T-helper 1 cell treated with Interleukin-12 subunit alpha and Interleukin-12 subunit beta and Interleukin-4 antibody, amounts not matched to agents 30 μg/mL and 1 μg/mL, for 36 hours (primary cell): Measurements from ENCODE around the gene IL1RAPL2.
"Not testable (repeated sequence)": the region's sequence is repeated elsewhere in the genome, so short reads cannot be mapped to it uniquely, and the experiment has no call there.

Experiments
- H3K27ac Mint-ChIP-seq: one replicate; pipeline ENCODE4 v1.8.0; 2021; ENCODE audit warnings: mild to moderate bottlenecking, mixed read lengths
- H3K27me3 Mint-ChIP-seq: one replicate; pipeline ENCODE4 v1.8.0; 2021; ENCODE audit warnings: low read depth, mixed read lengths
- H3K36me3 Mint-ChIP-seq: one replicate; pipeline ENCODE4 v1.8.0; 2021; ENCODE audit warnings: low read depth, mixed read lengths
- H3K4me1 Mint-ChIP-seq: one replicate; pipeline ENCODE4 v1.8.0; 2021; ENCODE audit warnings: low read depth, mixed read lengths
- H3K4me3 Mint-ChIP-seq: one replicate; pipeline ENCODE4 v1.8.0; 2021; ENCODE audit warnings: mild to moderate bottlenecking, moderate library complexity, mixed read lengths
- H3K9me3 Mint-ChIP-seq: one replicate; pipeline ENCODE4 v1.8.0; 2021; ENCODE audit warnings: mixed read lengths

Gene IL1RAPL2

DNA sequence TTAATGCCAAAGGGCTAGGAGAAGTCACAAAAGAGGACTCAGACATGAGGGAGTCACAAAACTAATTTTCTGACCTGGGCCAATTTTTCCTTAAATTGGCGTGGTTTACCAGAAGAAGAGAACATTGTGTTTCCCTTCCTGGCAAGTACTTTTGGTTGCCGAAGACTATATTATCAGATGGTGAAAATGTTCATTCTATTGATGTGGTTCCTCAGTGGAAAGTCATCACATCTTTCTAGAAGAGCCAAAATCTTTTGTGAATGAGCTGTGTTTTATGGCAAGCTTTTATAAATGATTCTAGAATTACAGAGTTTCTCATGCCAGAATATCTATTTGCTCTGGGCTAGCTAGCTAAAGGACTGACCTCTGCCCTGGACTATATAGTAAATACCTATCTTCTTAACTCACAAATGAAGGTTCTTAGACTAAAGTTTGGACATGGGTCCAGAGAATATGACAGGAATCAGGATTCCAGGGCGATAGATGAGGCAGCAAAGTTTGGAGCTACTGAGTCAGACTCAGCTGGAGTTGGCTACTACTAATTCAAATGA, 288.9 kb downstream of the IL1RAPL2 start:
- H3K4me1 Mint-ChIP-seq = peaks cover 3% of the 10 kb centered on the region
- H3K27me3 Mint-ChIP-seq = no peaks in the 10 kb centered on the region
- no peaks in the 10 kb centered on the region for H3K9me3 Mint-ChIP-seq
- no peaks in the 10 kb centered on the region for H3K36me3 Mint-ChIP-seq
- H3K27ac Mint-ChIP-seq = no peak overlapping the region
- no peak overlapping the region for H3K4me3 Mint-ChIP-seq

DNA sequence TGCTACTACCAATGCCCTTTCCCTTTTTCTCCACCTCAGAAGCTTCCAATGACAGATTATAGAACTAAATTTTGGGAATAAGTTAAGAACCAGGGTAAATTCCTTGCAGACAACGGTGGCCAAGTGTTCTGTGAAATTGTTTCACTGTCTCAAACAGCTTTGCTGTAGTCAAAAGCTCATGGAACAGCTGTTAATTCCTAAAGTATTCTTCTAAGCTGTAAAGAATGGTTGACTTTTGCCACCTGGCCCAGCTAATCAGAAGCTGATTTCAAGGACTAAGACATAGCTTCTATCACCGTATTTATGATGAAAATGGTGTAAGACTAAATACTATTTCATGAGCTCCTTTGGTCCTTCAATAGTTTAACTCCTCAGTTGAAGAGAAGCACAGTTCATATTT, 297.5 kb downstream of the IL1RAPL2 start:
- H3K27ac Mint-ChIP-seq = no peak overlapping the region
- H3K4me3 Mint-ChIP-seq = no peak overlapping the region
- no peaks in the 10 kb centered on the region for H3K9me3 Mint-ChIP-seq
- no peaks in the 10 kb centered on the region for H3K4me1 Mint-ChIP-seq
- no peaks in the 10 kb centered on the region for H3K36me3 Mint-ChIP-seq
- no peaks in the 10 kb centered on the region for H3K27me3 Mint-ChIP-seq

DNA sequence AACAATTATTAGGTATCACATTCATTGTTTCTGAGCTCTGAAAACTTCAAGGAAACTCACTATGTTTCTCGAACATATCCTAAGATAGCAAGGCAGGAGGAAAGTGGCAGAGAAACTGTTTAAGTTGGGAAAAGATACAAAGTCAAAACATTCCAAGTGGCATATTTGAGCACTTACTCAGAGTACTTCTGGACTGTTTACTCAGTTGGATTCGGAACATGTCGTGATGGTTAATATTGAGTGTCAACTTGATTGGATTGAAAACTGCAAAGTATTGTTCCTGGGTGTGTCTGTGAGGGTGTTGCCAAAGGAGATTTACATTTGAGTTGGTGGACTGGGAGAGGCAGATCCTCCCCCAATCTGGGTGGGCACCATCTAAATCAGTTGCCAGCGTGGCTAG, 298.3 kb downstream of the IL1RAPL2 start:
- Mint-ChIP-seq H3K9me3 (no peaks in the 10 kb centered on the region), H3K36me3 (no peaks in the 10 kb centered on the region), H3K27ac (no peak overlapping the region), H3K4me1 (no peaks in the 10 kb centered on the region), H3K4me3 (no peak overlapping the region), H3K27me3 (no peaks in the 10 kb centered on the region)

DNA sequence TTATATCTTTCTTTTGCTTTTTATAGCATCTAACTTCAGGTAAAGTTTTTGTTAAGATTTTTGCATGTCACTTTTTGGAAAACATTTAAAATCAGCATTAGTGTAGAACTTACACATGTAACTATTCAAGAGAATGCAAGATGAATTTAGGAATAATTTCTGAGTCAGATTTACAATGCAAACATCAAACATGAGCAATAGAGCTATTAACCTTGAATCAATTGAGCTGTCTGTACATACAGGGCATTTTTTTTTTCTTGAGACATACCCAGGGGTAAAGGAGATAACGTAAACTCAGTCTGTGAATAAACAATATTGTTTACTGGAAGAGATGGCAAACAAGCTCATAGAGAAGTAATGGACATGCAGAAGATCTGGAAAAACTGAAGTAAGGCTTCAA, 311.5 kb downstream of the IL1RAPL2 start:
- no peaks in the 10 kb centered on the region for H3K4me1 Mint-ChIP-seq
- H3K36me3 Mint-ChIP-seq = no peaks in the 10 kb centered on the region
- no peak overlapping the region for H3K27ac Mint-ChIP-seq
- H3K9me3 Mint-ChIP-seq = no peaks in the 10 kb centered on the region
- no peak overlapping the region for H3K4me3 Mint-ChIP-seq
- H3K27me3 Mint-ChIP-seq = no peaks in the 10 kb centered on the region

DNA sequence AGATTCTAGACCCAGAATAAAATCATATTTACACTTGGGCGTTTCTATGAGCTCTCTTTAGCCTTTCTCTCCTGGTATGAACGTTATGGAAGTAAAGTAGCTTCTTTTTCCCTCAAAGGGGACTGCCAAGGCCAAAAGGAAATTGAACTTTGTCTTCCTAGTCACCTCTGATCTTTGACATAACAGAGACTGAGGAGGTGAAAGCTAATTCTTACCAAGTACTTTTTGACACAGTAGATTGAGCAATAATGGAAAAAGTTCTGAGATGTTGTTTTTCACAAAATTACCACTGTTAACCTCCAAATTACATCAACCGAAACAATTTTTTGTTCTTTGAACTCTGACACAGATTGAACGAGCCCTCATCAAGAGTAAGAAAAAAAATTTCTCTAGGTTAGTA, 336.1 kb downstream of the IL1RAPL2 start:
- no peaks in the 10 kb centered on the region for H3K36me3 Mint-ChIP-seq
- H3K4me1 Mint-ChIP-seq = no peaks in the 10 kb centered on the region
- no peak overlapping the region for H3K4me3 Mint-ChIP-seq
- no peak overlapping the region for H3K27ac Mint-ChIP-seq
- no peaks in the 10 kb centered on the region for H3K27me3 Mint-ChIP-seq
- H3K9me3 Mint-ChIP-seq = no peaks in the 10 kb centered on the region

DNA sequence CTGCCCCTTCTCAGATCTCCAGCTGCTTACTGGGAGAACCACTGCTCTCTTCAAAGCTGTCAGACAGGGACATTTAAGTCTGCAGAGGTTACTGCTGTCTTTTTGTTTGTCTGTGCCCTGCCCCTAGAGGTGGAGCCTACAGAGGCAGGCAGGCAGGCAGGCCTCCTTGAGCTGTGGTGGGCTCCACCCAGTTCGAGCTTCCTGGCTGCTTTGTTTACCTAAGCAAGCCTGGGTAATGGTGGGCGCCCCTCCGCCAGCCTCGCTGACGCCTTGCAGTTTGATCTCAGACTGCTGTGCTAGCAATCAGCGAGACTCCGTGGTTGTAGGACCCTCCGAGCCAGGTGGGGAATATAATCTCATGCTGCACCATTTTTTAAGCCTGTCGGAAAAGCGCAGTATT, 343.7 kb downstream of the IL1RAPL2 start:
- H3K4me1 Mint-ChIP-seq, H3K9me3 Mint-ChIP-seq, H3K27me3 Mint-ChIP-seq, H3K27ac Mint-ChIP-seq, H3K36me3 Mint-ChIP-seq: not testable (repeated sequence)
- peak overlapping the region; percentile 67 for H3K4me3 Mint-ChIP-seq

DNA sequence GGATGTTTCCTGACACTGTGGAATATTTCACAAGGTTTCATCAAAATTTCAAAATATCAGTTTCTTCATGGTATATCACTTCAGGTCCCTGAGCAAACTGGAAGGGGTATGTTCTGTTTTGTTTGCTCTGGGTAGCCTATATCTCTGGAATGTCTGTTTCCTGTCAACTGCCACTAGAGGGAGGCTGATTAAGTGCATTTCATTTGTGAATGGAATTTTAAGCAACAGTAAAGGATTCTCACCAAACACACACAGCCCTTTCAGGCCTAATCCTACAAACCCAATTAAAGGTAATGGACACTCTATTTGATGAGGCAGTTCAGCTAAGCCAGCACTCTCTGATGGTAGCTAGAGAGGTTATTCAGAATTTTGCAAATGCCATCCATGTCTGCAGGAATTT, 347.3 kb downstream of the IL1RAPL2 start:
- Mint-ChIP-seq H3K9me3 (no peaks in the 10 kb centered on the region), H3K27me3 (no peaks in the 10 kb centered on the region), H3K27ac (no peak overlapping the region), H3K36me3 (no peaks in the 10 kb centered on the region), H3K4me1 (peaks cover 6% of the 10 kb centered on the region), H3K4me3 (no peak overlapping the region)

DNA sequence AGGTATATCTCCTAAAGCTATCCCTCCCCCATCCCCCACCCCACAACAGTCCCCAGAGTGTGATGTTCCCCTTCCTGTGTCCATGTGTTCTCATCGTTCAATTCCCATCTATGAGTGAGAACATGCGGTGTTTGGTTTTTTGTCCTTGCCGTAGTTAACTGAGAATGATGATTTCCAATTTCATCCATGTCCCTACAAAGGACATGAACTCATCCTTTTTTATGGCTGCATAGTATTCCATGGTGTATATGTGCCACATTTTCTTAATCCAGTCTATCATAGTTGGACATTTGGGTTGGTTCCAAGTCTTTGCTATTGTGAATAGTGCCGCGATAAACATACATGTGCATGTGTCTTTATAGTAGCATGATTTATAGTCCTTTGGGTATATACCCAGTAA, 348.7 kb downstream of the IL1RAPL2 start:
- H3K36me3 Mint-ChIP-seq, H3K4me3 Mint-ChIP-seq, H3K4me1 Mint-ChIP-seq, H3K9me3 Mint-ChIP-seq, H3K27me3 Mint-ChIP-seq, H3K27ac Mint-ChIP-seq: not testable (repeated sequence)

DNA sequence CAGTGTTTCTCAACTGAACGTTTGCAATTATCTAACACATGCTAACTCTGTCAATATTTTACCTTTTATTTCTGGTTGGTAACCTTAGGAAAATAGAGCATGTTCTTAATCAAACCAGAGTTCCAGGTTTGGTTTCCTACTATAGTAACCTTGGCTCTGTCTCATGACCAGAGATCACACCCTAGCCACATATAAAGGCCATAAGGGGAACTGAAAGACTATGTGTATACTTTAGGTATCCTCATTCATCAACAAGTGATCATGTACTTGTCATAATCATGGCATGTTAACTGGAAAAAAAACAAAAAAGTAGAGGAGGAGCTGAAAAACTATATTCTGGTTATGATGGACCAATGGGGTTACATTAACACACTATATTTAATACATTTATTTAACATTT, 352.1 kb downstream of the IL1RAPL2 start:
- Mint-ChIP-seq H3K4me3 (no peak overlapping the region), H3K4me1 (peaks cover 3% of the 10 kb centered on the region), H3K27ac (no peak overlapping the region), H3K36me3 (no peaks in the 10 kb centered on the region), H3K9me3 (no peaks in the 10 kb centered on the region), H3K27me3 (no peaks in the 10 kb centered on the region)

DNA sequence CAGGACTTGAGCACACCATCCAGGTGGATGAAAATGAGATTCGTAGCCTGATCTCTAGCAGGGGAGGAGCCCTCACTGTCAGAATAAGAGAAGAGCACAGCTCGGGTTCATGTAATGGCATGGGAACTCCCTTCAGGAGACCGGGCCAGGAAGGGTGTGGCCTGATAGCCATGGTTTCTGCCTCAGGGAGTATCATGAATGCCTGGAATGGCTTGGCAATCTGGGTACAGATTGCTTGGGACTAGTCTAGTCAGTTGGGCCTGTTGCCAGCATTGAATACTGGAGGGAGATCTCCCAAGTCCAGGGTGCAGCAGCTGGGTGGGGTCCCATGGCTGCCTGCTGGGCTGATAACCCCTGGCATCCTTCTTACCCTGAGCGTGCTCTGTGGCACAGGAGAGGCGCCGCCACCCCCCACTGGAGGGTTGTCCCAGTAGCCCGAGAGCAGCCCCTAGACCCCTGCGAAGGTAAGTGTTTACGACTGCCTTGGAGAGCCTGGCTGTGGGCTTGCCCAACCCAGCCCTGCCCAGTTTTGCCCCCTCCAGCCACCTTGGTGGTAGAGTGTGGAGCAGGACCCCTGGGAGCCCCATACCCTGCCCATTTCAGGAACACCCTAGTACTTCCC, 355.7 kb downstream of the IL1RAPL2 start:
- Mint-ChIP-seq H3K27ac (no peak overlapping the region), H3K27me3 (no peaks in the 10 kb centered on the region), H3K4me1 (peaks cover 3% of the 10 kb centered on the region), H3K9me3 (no peaks in the 10 kb centered on the region), H3K4me3 (no peak overlapping the region), H3K36me3 (no peaks in the 10 kb centered on the region)

DNA sequence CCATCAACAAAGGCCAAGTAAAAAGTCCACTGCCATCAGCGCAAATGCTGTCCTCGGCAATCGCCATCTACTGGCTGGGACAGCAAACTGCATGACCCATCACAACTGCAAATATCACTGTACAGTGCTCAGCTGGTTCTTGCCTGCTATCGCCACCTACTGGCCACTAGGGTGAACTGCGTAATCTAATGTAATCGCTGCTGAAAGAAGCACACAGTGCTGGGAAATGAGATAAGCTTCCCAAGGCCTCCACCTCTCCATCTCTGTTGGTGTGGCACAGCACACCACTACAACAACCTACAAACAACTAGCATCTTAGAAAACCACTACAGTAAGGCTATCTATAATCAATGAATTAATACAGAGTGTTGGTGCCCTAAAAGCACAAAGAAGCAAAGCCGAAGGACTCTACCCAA, 356.2 kb downstream of the IL1RAPL2 start:
- no peak overlapping the region for H3K27ac Mint-ChIP-seq
- H3K27me3 Mint-ChIP-seq = no peaks in the 10 kb centered on the region
- H3K4me3 Mint-ChIP-seq = no peak overlapping the region
- H3K9me3 Mint-ChIP-seq = no peaks in the 10 kb centered on the region
- no peaks in the 10 kb centered on the region for H3K36me3 Mint-ChIP-seq
- H3K4me1 Mint-ChIP-seq = peaks cover 3% of the 10 kb centered on the region

DNA sequence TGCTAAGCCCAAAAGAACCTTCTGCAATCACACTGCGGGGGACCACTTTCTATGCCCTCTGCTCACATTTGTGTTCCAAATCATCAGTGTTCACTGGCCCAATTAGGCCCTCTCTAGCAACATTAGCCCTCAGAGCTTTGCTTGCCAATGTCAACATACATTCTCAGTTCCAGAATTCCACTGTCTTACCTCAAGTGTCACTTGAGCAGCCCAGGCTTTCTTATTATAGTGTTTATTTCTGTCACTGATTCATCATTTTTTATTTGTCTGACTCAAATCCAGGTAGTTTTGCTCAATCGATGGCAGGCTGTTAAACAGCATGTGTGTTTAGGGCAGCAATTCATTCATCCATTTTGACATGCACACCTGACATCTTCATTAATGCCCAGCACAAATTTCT, 363.3 kb downstream of the IL1RAPL2 start:
- no peaks in the 10 kb centered on the region for H3K27me3 Mint-ChIP-seq
- no peaks in the 10 kb centered on the region for H3K4me1 Mint-ChIP-seq
- no peaks in the 10 kb centered on the region for H3K9me3 Mint-ChIP-seq
- H3K4me3 Mint-ChIP-seq = no peak overlapping the region
- no peaks in the 10 kb centered on the region for H3K36me3 Mint-ChIP-seq
- H3K27ac Mint-ChIP-seq = no peak overlapping the region

DNA sequence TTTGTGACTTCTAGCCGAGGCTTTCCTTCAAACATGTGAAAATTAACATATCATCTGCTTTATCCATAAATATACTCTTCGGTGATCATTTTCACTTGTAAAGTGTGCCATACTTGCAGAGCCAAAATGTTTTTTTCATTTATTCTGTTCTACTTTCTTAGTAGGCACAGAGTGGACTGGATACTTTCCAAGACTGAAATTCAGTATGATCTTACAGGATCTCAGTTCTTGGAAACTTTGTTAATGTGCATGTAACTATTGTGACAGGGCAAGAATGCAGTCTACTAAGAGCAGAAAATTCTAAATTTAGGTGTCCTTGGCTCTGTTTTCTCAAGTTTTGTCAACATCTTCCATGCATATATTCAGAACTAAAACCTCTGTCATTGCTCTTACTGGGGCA, 369.6 kb downstream of the IL1RAPL2 start:
- no peaks in the 10 kb centered on the region for H3K36me3 Mint-ChIP-seq
- H3K4me1 Mint-ChIP-seq = no peaks in the 10 kb centered on the region
- no peaks in the 10 kb centered on the region for H3K9me3 Mint-ChIP-seq
- no peaks in the 10 kb centered on the region for H3K27me3 Mint-ChIP-seq
- no peak overlapping the region for H3K27ac Mint-ChIP-seq
- no peak overlapping the region for H3K4me3 Mint-ChIP-seq

DNA sequence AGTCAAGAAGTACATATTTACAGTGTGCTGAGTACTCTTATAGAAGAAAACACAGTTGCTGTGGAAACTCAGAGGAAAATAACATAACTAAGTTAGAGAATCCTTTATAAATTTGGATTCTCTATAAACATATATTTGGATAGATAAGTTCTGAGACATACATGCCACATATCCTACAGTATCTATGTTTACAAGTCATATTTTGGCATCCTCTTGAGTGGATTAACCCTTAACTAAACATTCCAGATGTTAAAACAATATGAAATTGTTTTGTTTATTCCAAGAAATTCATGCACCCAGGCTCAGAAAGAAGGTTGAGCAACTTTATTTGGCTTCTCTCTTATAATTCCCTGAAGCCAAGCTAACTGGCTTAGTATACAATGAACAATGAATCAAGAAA, 387.3 kb downstream of the IL1RAPL2 start:
- H3K27ac Mint-ChIP-seq = no peak overlapping the region
- no peaks in the 10 kb centered on the region for H3K36me3 Mint-ChIP-seq
- H3K27me3 Mint-ChIP-seq = no peaks in the 10 kb centered on the region
- H3K9me3 Mint-ChIP-seq = no peaks in the 10 kb centered on the region
- H3K4me1 Mint-ChIP-seq = no peaks in the 10 kb centered on the region
- H3K4me3 Mint-ChIP-seq = no peak overlapping the region

DNA sequence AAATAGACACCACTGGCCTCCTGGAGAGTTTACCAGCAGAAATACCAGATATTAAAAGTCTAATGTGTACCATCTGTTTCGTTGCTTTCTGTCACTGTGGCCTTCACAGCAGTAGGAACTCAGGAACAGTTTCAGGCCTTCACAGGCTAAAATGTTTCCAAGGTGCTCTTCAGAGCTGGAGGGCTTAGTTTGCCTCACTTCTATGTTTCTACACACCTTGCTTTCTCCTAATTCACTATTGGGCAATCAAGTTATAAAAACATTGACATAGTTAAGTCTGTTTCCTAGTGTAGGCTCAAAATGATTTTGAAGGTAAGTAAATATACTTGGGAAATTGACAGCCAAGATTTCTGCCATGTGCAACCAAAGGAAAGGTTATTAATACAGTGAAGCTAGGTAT, 395.9 kb downstream of the IL1RAPL2 start:
- Mint-ChIP-seq H3K4me3 (no peak overlapping the region), H3K27ac (no peak overlapping the region), H3K36me3 (no peaks in the 10 kb centered on the region), H3K9me3 (no peaks in the 10 kb centered on the region), H3K27me3 (no peaks in the 10 kb centered on the region), H3K4me1 (no peaks in the 10 kb centered on the region)

DNA sequence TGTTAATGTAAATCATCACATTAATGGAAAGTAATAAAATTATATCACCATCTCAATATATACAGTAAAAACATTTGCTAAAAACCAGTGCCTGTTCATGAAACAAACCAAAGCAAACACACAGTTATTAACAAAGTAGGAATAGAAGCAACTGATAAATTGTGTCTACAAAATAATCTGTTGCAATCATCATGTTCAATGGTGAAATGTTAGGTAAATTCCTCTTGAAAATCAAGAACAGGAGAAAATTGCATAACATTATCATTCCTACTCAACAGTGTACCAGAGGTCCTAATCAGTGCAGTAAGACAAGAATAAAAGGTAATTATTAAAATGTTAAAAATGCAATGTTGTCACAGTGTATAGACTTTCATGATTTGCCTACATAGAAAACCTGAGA, 402.2 kb downstream of the IL1RAPL2 start:
- Mint-ChIP-seq H3K9me3 (no peaks in the 10 kb centered on the region), H3K27me3 (no peaks in the 10 kb centered on the region), H3K27ac (no peak overlapping the region), H3K4me3 (no peak overlapping the region), H3K36me3 (no peaks in the 10 kb centered on the region), H3K4me1 (no peaks in the 10 kb centered on the region)
